ENCODE data around the gene DES. TPM values are rescaled to one million over a fixed set of nuclear protein-coding genes. Genes with fewer than 3 reads are reported as not detected.

Gene DES
- total and polyA plus RNA-seq, 2 of the 13 experiments (the other 11 are each of a cell fraction or from before 2014, with no cell fraction given): not detected

GRCh38 chr2:219416235-219416602, 2.0 kb upstream of the DES start (continued):
- TF ChIP-seq ZUFSP (CRISPR knock-in tag; IDR thresholded peaks at IDR 0.05; ENCODE audit: borderline replicate concordance) (no peak), CBX2 (IDR thresholded peaks at IDR 0.05; ENCODE audit: low read depth, low read length) (no peak), CBX2 (CRISPR knock-in tag; IDR thresholded peaks at IDR 0.05; ENCODE audit: low read depth) (no peak), TMF1 (CRISPR knock-in tag; IDR thresholded peaks at IDR 0.05; ENCODE audit: low read depth) (no peak), POLR2A (IDR thresholded peaks at IDR 0.05; ENCODE audit: insufficient read depth in 1 of 2, low read depth in 2 of 2, low read length in 2 of 2) (no peak), USF2 (IDR thresholded peaks at IDR 0.05; ENCODE audit: low read depth, low read length) (no peak), USF2 (CRISPR knock-in tag; IDR thresholded peaks at IDR 0.05; ENCODE audit: borderline replicate concordance) (no peak), STAT6 (CRISPR knock-in tag; IDR thresholded peaks at IDR 0.05; ENCODE audit: borderline replicate concordance) (no peak), HNRNPL (IDR thresholded peaks at IDR 0.05; ENCODE audit: low read depth, low read length) (no peak), TCF7 (IDR thresholded peaks at IDR 0.05; ENCODE audit: low read depth) (no peak), HIVEP1 (CRISPR knock-in tag; IDR thresholded peaks at IDR 0.05) (no peak), SATB2 (CRISPR knock-in tag; IDR thresholded peaks at IDR 0.05) (no peak)

Data from HepG2 (cell line).